ENCODE results near the gene TBCA.
"Not testable (repeated sequence)": the region's sequence is repeated elsewhere in the genome, so short reads cannot be mapped to it uniquely, and the experiment has no call there.

TBCA gene

DNA sequence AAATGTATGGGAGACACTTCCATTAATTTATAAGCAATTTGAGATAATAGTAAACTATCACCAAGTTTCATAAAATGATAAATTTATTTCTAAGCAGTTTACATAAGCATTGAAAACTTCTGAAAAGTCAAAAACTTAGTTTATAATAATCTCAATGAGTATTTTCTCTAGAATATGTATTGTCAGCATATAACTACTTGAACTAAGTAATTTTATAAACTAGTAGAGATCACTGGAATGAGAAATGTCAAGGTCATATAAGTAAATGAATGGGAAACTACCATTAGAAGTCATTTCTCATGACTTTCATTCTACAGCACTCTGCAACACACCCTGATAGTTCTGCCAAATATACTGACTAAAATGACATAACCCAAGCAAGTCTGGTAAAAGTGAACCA is 3.4 kb downstream of the TBCA start:
- no peak for DNase-seq (ENCODE audit: low read depth)

GRCh38 chr5:77771452-77771851 is 4.7 kb downstream of the TBCA start:
- DNase-seq (ENCODE audit: low read depth), result no peak

- DNase-seq (ENCODE audit: low read depth), result no peak
Observed at GRCh38 chr5:77770293-77771005, 5.7 kb downstream of the TBCA start.

- no peak for DNase-seq (ENCODE audit: low read depth)
Observed at GRCh38 chr5:77768978-77769377, 7.2 kb downstream of the TBCA start.

GRCh38 chr5:77767301-77767700 is 8.8 kb downstream of the TBCA start:
- DNase-seq (ENCODE audit: low read depth), result no peak

- DNase-seq (ENCODE audit: low read depth), result no peak
Observed at GRCh38 chr5:77761606-77762005, 14.5 kb downstream of the TBCA start.

GRCh38 chr5:77758141-77758938 is 17.8 kb downstream of the TBCA start:
- DNase-seq (ENCODE audit: low read depth), result no peak

DNA sequence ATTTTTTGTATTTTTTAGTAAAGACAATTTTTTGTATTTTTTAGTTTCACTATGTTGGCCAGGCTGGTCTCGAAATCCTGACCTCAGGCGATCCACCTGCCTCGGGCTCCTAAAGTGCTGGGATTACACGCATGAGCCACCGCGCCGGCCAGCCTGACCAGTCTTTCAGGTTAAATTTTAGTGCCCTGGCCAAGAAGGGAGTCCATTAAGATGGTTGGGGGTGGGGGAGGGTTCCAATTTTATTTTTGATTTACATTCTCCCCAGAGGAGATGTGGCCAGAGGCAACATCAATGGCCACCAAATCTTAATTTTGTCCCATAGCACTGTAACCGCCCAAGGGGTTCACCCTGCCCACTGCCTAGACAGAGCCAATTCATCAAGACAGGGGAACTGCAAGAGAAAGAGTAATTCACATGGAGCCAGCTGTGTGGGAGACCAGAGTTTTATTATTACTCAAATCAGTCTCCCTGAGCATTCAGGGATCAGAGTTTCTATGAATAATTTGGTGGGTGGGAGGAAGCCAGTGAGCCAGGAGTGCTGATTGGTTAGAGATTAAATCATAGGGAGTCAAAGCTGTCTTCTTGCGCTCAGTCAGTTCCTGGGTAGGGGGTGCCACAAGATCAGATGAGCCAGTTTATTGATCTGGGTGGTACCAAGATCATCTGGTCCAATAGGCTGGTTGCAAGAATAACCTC is 24.7 kb downstream of the TBCA start:
- no peak for DNase-seq (ENCODE audit: low read depth)

DNA sequence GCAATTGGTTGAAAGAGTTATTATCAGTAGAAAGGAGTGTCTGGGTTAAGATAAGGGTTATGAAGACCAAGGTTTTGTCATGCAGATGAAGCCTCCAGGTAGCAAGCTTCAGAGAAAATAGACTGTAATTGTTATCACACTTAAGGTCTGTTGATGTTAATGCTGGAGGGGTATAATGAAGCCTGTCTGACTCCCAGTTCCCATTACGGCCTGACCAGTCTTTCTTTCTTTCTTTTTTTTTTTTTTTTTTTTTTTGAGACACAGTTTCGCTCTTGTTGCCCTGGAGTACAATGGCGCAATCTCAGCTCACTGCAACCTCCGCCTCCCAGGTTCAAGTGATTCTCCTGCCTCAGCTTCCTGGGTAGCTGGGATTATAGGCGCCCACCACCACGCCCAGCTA is 25.2 kb downstream of the TBCA start:
- DNase-seq (ENCODE audit: low read depth), result not testable (repeated sequence)

DNA sequence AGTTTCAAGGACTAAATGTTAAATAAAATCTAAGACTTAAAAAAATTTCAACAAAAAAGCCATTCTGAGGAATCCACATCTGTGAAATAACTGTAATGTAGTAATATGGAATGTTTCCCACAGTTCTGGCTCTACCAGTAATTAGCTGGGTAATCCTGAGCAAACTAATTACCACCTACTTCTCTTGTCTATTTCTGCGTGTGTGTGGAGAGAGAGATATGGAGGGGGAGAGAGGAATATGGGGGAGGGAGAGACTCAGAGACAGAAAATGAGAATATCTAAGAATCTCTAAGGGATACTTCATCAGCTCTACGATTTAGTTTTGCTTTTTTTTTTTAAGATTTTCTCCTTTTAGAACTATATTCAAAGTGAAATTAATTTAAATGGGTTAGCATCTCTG is 28.0 kb downstream of the TBCA start:
- DNase-seq (ENCODE audit: low read depth), result no peak

DNA sequence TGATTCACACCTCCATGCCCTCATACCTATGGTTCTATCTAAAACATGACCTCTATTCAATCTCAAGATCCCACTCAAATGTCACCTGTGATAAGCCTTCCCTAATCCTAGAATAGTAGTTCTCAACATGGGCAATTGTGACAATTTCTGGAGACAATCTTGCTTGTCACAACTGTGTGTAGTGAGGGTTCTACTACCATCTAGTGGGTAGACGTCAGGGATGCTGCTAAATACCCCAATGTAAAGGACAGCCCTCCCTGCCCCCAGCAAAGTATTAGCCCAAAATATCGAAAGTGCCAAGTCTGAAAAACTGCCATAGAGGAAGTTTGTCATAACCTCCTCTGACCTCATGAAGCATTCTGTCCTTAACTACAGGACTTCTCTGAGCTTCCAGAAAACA is 32.0 kb downstream of the TBCA start:
- no peak for DNase-seq (ENCODE audit: low read depth)

DNA sequence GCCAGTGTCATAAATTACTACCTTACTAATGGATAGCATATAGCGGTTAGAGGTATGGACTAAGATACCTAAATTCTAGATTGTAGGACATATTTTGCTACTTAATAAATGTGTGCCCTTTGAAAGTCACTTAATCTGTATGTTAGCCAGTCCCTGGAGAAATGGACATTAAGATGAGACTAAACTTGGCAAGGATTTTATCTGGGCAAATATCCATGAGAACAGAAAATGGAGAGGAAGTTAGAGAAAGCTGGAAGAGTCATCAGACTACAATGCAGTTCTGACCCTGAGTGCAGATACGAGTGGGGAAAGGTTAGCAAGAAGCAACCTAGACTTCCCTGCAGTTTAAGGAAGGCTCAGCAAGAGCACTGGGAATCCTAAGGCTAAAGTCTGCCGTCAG is 33.0 kb downstream of the TBCA start:
- DNase-seq (ENCODE audit: low read depth), result no peak

- DNase-seq (ENCODE audit: low read depth), result no peak
Observed at GRCh38 chr5:77741608-77742007, 34.5 kb downstream of the TBCA start.

GRCh38 chr5:77734885-77735284 is 41.3 kb downstream of the TBCA start:
- no peak for DNase-seq (ENCODE audit: low read depth)

GRCh38 chr5:77733130-77733529 is 43.0 kb downstream of the TBCA start:
- DNase-seq (ENCODE audit: low read depth), result no peak

DNA sequence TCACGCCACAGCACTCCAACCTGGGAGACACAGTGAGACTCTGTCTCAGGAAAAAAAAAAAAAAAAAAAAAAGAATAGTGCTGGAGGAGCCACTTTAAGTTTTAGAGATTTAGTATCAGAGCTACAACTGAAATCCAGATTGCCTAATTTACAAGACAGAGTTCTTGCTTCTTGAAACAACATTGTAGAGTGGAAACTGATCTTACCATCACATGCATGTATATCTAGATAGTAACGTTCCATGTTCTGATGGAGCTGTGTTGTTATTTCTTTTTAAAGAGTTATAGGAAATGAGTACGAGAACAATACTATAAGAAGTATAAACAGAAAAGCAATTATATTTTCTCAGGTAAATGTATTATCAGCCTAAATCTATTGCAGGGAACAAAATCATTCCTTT is 48.9 kb downstream of the TBCA start:
- no peak for DNase-seq (ENCODE audit: low read depth)

- no peak for DNase-seq (ENCODE audit: low read depth)
Observed at GRCh38 chr5:77725616-77726015, 50.5 kb downstream of the TBCA start.

DNA sequence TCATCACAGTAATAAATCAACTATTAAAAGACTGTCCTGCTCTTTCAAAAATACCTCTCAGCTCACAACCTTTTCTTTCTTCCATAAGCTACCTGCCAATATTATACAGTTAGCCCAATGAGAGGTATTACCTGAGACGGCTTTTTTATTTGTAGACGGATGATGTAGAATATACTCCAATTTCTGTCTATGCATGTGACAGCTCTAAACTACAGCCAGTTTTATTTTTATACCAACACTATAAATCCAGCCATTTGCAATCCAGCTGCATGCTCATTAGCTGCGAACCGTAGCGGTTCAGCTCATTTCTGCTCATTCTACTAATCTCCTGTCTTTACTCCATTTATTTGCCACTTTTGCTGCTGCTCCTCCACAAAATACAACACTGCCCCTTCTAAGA is 51.2 kb downstream of the TBCA start:
- DNase-seq (ENCODE audit: low read depth), result no peak

- no peak for DNase-seq (ENCODE audit: low read depth)
Observed at GRCh38 chr5:77719666-77720363, 56.3 kb downstream of the TBCA start.

GRCh38 chr5:77718934-77719610 is 57.1 kb downstream of the TBCA start:
- DNase-seq (ENCODE audit: low read depth), result no peak

DNA sequence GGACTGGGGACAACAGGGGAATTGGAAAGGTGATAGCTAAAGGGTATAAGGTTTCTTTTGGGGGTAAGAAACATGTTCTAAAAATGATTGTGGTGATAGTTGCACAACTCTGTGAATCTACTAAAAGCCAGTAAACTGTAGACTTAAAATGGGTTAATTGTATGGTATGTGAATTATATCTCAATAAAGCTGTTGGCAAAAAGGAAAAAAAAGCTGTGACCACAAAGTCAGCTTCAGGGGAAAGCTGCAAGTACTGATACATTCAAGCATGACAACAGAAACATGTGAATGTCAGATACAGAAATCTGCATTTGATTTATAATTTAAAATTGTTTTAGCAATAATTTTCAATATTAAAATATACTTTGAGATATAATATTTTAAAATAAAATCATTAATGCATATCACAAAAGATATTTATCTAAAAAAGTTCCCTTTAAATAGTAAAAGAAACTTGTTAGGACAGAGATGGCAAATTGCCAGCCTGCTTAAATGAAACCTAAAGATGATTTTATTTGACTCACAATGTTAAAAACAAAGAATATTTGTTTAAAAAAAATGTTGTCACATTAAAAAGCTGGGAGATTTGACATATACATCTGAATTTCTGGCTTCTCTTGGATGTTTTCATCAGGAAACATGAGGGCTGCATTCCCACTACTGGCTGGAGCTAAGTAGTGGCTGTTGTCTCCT is 66.0 kb downstream of the TBCA start:
- no peak for DNase-seq (ENCODE audit: low read depth)

Data from GM04504 (cell line).